GM19043 (cell line): Measurements from ENCODE around the gene BNIP5.

Source experiments
- ATAC-seq: cut with Tn5 transposase; IDR thresholded peaks from one replicate; pipeline ENCODE4 v1.9.1; 2021; ENCODE audit warnings: low read depth; ENCODE audit not compliant: unreplicated experiment

Gene BNIP5

DNA sequence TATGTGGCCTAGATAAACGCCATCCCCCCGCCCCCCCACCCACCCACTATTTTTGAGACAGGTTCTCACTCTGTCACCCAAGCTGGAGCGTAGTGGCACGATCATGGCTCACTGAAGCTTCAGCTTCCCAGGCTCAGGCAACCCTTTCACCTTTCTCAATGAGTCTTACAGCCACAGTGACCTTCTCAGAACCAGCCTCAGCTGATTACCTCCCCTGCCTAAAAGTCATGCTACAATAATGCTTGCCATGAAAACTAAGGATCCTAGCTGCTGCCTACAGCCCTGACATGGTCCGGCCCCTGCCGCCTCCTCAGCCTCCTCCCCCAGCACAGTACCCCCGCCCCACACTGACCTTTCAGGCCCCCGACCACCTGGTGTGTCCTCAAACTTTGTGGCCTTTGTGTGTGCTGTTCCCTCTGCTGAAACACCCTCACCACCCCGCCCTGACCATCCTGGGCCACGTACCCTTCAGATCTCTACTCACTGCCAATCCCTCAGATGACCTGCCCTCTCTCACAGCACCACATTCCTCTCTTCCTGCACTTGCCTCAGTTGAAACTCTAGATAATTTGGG lies 35.5 kb downstream of the BNIP5 start:
- ATAC-seq, result no peak

DNA sequence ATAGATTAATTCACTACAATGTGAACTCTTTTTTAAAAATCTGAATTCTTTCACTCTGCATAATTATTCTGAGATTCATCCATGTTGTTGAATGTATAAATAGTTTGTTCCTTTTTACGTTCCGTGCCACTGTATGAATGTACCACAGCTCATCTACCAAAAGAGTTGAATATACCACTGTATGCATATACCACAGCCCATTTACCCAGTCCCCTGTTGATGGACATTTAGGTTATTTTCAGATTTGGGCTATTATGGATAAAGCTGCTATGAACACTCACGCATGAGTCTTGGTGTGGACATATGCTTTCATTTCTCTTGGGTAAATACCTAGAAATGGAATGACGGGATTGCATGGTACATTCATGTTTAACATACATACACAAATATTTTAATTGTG lies 38.7 kb downstream of the BNIP5 start:
- ATAC-seq, result no peak

- ATAC-seq, result no peak
Observed at GRCh38 chr6:36297511-36297910, 39.2 kb downstream of the BNIP5 start.

DNA sequence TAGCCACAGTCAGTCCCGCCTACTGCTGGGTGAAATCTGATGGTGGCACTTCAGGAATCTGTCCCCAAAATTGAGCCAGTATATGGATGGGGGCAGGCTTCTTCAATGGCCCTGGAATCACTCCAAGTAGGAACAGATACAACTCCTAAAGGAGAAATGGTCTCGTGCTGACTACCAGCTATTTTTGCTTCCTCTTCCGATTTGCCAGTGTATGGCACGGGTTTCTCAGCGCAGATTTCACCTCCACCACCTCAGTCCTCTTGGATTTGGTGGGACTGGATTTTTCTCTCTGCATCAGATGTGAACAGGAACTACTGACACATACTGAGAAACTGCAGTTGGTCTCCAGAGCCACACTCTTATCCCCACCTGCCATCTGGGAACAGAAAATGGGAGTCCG lies 39.6 kb downstream of the BNIP5 start:
- no peak for ATAC-seq

- no peak for ATAC-seq
Observed at GRCh38 chr6:36296240-36296639, 40.4 kb downstream of the BNIP5 start.

- no peak for ATAC-seq
Observed at GRCh38 chr6:36292170-36292569, 44.5 kb downstream of the BNIP5 start.

- no peak for ATAC-seq
Observed at GRCh38 chr6:36290668-36291620, 45.7 kb downstream of the BNIP5 start.

DNA sequence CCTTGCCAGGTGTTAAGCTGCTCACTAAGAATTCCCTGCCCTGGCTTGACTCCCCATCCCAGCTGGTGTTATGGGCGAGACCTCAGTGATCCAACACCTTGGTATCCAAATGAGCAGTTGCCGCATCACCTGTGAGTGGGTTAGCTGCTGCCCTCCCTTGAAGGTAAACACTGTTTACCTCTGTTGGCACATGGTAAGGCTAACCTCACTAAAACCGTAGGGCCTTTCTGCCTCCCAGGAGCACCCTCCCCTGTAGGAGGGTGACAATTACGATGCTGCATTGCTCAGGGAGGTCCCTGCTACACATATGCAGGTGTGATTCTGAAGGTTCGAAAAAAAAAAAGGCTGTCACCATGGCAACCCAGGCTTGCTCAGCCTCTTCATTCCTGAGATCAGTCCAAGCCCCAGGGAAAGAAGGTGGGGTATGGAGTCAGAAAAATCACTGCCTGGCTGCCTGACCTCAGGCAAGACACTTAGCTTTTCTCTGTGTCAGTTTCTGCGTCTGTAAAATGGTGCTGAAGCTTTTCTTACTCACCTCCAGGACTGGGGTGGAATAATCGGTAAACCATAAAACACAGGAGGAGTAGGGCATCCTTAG lies 47.3 kb downstream of the BNIP5 start:
- ATAC-seq, result no peak

DNA sequence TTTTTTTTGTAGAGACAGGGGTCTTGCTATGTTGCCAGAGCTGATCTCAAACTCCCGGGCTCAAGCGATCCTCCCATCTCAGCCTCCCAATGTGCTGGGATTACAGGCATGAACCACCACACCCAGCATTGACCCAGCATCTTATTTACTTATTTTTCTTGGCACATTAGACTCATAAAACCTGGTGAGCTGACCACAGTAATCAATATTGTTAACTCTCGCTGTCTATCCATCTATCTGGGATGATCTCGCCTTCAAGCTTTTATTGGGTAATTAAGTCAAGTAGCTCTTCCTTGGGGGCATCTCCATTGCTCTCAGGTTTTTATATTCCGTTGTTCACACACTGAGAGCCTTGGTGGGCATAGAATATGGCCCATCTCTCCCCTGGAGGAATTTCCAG lies 49.8 kb downstream of the BNIP5 start:
- no peak for ATAC-seq

DNA sequence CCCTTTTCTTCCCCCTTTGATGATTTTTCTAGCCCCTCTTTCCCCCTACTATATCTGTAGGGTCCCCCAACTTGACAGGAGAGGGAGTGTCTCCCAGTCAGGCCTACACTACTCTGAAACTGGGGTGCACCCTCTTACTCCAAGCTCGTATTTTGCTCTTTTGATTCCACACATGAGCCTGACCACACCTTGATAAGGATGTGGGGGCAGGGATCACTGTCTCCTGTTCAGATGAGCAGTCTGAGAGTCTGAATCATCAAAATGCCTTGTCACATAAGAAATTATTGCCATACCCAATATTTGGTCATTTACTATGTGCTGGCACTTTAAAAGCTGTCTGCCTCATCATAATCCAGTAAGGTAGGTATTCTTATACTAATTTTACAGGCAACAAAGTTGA lies 50.9 kb downstream of the BNIP5 start:
- ATAC-seq, result no peak

GRCh38 chr6:36285187-36285671 lies 51.5 kb downstream of the BNIP5 start:
- no peak for ATAC-seq

DNA sequence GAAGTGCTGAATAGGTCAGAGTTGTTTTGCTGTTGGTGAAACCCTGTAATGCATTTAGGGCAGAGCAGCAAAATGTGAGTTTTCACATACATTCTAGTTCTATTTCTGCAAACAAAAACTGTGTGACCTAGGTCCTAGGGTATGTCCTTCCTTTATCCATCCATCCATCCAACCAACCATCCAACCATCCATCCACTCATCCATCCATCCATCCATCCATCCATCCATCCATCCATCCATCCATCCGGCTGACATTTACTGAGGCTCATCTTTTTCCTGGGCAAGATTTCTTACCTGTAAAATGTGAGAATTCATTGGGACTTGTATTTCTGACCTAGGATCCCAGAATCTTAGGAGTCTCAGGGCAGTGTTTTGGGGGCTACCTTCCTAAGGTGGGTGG lies 52.3 kb downstream of the BNIP5 start:
- ATAC-seq, result no peak

DNA sequence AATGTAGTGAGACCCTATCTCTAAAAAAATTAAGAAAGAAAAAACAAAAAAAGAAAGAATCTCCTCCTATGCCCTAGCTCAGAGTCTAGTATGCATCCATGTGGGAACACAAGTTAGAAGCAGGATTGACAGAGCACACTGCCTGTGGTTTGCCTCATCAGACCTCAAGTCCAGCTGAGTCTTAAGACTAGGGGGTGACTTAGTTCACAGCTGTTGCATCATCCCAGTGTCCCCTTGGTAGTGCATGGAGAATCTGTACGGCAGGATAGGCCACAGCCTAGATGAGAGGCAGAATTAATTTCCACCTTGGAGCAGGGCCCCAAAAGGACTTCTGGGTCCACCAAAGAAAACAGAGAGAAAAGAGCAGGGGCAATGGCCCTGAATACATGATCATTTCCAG lies 53.1 kb downstream of the BNIP5 start:
- no peak for ATAC-seq

- ATAC-seq, result no peak
Observed at GRCh38 chr6:36280983-36281382, 55.7 kb downstream of the BNIP5 start.

DNA sequence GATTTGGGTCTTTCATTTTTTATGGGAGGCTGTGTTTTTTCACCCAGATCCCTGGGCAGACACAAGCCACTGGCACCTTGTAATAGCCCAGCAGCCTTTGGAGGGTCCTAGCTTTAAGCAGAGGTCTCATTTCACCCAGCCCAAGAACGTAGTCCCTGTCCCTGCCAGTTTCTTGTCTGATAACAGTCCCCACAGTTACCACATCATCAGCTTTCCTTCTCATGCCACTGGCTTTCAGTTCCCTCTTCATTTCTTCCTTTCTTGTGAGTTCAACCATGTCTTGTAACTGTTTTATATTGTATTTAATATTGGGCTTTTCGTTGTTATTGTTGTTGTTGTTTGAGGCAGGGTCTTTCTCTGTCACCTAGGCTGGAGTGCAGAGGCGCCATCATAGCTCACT lies 56.2 kb downstream of the BNIP5 start:
- ATAC-seq, result no peak

- no peak for ATAC-seq
Observed at GRCh38 chr6:36277946-36278470, 58.7 kb downstream of the BNIP5 start.

DNA sequence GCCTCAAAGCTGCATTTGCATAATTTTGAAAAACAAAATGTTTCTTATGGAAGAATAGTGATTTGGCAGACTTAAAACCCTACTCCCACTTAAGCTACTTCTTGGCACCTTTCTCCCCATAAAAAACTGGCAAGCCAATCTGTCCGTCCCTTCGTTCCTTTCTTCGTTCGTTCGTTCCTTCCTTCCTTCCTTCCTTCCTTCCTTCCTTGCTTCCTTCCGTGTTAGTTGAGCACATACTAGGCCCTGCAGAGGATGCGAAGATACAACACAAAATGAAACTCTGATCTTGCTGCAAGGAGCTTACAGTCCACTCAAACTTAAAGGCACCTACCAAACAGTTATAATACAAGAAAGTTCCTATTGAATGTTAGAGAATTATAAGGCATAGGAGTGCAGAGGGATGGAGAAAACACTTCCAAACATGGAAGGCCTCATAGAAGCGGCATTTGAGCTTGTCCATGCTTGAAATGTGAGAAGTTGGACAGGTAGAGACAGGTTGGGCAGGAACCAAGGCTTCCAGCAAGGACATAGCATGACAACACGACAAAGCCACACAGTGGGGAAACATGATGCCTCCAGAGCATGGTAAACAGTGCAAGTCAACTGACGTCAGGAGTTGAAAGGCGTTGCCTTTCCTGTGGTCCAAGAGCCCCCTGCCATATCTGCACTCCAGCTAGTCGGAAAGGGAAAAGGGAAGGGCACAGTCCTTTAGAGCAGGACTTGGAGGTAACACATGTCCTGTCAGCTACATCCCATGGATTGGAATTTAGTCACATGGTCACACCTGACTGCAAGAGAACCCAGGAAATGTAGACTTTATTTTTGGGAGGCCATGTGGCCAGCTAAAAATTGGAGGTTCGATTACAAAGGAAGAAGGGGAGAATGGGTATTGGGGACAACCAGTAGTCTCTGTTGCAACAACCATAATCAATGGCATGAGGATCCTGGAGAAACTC lies 59.8 kb downstream of the BNIP5 start:
- ATAC-seq, result no peak

DNA sequence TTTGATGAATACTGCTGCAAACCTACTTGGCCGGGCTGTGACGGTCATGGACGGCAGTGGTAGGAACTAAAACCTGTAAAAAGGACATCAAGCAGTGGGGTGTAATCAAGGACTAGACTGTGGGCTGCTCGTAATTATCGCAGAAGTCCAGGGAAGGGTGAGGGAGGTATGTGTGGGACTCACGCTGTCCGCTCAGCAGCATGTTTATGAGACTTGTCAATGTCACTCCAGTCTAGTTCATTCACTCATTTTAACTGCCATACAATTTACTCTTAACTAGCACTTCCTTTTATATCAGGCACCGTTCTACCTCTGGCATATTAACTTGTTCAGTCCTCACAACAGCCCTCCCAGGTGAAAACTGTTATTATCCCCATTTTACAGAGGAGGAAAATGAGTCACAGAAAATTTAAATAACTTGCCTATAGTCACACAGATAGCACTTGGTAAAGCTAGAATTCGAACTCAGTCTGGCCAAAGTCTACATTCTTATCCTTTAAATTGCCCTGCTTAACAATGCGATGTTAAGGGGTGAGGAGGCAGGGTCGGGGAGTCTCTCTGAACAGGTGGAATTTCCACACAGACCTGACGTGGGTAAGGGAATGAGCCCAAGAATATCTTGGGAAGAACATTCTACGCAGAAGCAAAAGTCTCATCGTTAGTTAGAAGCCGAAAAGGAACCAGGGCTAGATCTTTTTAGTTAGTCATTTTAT lies 62.7 kb downstream of the BNIP5 start:
- no peak for ATAC-seq

GRCh38 chr6:36273067-36273466 lies 63.6 kb downstream of the BNIP5 start:
- ATAC-seq, result no peak

GRCh38 chr6:36272234-36272633 lies 64.5 kb downstream of the BNIP5 start:
- no peak for ATAC-seq
